Activated CD8-positive, alpha-beta memory T cell treated with anti-CD3 and anti-CD28 coated beads for 4 hours (primary cell): ENCODE measurements around the gene MAP3K15.

Experiments
- DNase-seq, 2 donors: peaks; one replicate each; pipeline ENCODE4 v3.0.0-alpha.2; 2020; ENCODE audit warnings: low read depth in 2 of 2

MAP3K15 gene, protein sequence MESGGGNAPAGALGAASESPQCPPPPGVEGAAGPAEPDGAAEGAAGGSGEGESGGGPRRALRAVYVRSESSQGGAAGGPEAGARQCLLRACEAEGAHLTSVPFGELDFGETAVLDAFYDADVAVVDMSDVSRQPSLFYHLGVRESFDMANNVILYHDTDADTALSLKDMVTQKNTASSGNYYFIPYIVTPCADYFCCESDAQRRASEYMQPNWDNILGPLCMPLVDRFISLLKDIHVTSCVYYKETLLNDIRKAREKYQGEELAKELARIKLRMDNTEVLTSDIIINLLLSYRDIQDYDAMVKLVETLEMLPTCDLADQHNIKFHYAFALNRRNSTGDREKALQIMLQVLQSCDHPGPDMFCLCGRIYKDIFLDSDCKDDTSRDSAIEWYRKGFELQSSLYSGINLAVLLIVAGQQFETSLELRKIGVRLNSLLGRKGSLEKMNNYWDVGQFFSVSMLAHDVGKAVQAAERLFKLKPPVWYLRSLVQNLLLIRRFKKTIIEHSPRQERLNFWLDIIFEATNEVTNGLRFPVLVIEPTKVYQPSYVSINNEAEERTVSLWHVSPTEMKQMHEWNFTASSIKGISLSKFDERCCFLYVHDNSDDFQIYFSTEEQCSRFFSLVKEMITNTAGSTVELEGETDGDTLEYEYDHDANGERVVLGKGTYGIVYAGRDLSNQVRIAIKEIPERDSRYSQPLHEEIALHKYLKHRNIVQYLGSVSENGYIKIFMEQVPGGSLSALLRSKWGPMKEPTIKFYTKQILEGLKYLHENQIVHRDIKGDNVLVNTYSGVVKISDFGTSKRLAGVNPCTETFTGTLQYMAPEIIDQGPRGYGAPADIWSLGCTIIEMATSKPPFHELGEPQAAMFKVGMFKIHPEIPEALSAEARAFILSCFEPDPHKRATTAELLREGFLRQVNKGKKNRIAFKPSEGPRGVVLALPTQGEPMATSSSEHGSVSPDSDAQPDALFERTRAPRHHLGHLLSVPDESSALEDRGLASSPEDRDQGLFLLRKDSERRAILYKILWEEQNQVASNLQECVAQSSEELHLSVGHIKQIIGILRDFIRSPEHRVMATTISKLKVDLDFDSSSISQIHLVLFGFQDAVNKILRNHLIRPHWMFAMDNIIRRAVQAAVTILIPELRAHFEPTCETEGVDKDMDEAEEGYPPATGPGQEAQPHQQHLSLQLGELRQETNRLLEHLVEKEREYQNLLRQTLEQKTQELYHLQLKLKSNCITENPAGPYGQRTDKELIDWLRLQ (N-terminal part only)

GRCh38 chrX:19514791-19515614, at the start of gene MAP3K15:
TSS of gene MAP3K15 (minus strand) at chrX:19515508. CDS start at chrX:19515261, 247 bp downstream.
- DNase-seq, result no peak

- no peak for DNase-seq
Measured at GRCh38 chrX:19564606-19565005, 49.3 kb upstream of the MAP3K15 start.

GRCh38 chrX:19563746-19564145, 48.4 kb upstream of the MAP3K15 start:
- no peak for DNase-seq

- no peak for DNase-seq
Measured at GRCh38 chrX:19563327-19563726, 48.0 kb upstream of the MAP3K15 start.

DNA sequence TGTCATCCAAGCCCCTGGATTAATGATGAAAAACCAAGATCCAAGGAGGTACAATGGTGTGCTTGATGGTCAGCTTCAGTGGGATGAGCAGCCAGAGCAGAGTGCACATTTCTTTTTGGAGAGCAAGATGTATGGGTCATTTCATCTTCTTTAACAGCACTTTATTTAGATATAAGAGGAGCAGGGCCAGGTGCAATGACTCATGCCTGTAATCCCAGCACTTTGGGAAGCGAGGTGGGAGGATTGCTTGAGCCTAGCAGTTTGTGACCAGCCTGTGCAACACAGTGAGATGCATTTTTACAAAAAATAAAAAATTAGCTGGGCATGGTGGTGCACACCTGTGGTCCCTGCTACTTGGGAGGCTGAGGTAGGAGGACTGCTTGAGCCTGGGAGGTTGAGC, 45.3 kb upstream of the MAP3K15 start:
- no peak for DNase-seq

GRCh38 chrX:19557822-19558221, 42.5 kb upstream of the MAP3K15 start:
- DNase-seq, result no peak

- no peak for DNase-seq
Measured at GRCh38 chrX:19556202-19556601, 40.9 kb upstream of the MAP3K15 start.

GRCh38 chrX:19555683-19556082, 40.4 kb upstream of the MAP3K15 start:
- DNase-seq, result no peak

GRCh38 chrX:19555236-19555635, 39.9 kb upstream of the MAP3K15 start:
- no peak for DNase-seq

GRCh38 chrX:19554786-19555185, 39.5 kb upstream of the MAP3K15 start:
- no peak for DNase-seq

DNA sequence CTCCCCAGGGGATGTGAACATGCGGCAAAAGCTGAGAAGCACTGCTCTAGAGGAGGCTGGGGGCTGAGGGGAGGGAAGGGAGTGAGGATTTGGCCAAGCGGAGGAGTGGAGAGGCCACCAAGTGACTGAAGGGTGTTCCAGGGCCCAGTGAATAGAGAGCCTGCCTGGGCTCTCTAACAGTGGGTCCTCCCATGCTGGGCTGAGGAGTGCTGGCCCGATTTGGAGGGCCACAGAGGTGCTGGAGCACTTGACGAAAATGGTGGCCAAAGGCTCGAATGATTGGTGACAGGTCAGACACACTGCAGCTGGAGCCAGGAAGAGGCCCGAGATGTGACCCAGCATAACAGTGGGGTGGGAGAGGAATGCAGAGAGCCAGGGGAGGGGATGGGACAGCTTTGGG, 37.5 kb upstream of the MAP3K15 start:
- no peak for DNase-seq

GRCh38 chrX:19549838-19550237, 34.5 kb upstream of the MAP3K15 start:
- no peak for DNase-seq

- DNase-seq, result no peak
Measured at GRCh38 chrX:19548934-19549333, 33.6 kb upstream of the MAP3K15 start.

DNA sequence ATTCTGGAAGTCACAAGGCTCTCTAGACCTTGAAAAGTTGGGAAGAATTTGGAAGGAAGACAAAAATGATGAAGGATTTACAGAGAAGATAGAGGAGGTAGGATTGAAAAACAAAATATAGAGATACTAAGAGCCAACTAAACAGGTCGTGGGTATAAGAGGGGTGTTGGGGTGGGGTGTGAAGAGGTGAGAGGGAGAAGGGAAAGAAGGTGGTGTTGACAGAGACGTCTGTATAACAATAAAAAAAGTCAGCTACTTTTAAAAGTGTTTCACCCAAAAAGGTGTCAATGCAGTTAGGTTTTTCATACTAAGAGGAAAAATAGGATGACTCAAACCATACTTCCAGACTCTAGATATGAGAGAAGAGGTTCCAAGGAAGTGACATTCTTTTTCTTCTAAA, 33.0 kb upstream of the MAP3K15 start:
- no peak for DNase-seq

DNA sequence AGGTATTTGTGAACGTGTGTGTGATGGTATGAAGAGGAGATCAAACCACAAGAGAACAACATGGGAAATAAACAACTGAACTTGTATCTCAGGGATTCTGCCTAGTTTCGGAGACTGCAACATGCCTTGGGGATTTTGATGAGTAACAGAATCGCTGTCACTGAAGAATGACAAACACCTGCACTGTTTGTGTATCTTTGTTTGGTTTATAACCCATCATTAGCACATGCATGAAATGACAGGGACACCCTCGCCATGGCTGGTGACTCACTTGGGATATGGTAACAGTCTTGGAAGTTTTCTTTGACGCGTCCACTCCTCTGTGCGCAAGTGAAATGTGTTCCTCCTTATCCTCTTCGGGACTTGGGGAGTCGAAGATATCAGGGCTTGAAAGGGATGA, 30.3 kb upstream of the MAP3K15 start:
- DNase-seq, result no peak

DNA sequence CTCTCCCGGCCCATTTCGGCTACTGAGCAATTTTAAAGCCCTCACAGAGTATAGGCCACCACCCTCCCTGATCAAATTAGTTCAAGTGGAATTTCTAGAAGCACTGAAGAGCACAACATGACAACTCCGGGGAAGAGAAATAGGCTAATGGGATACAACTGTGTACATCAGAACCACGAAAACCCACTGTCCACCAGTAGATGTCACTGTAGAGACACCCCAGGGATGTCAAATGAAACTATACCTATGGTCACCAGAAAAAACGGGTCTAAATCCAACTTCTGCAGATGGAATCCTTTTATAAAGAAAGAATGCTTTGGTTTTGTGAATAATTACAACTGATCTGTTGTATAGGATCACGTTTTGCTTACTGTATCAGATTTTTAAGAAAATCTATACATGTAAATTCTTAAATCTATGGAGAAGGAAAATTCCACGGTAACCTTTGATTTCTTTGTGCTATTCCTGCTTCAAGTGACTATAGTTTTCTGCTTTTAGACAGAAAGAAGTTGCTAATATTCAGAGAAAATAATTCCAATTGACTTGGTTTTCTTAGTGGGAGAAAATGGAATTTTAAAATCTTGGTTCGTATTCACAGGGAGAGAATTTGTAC, 29.5 kb upstream of the MAP3K15 start:
- no peak for DNase-seq

- DNase-seq, result no peak
Measured at GRCh38 chrX:19543951-19544381, 28.7 kb upstream of the MAP3K15 start.

GRCh38 chrX:19543020-19543715, 27.9 kb upstream of the MAP3K15 start:
- no peak for DNase-seq

DNA sequence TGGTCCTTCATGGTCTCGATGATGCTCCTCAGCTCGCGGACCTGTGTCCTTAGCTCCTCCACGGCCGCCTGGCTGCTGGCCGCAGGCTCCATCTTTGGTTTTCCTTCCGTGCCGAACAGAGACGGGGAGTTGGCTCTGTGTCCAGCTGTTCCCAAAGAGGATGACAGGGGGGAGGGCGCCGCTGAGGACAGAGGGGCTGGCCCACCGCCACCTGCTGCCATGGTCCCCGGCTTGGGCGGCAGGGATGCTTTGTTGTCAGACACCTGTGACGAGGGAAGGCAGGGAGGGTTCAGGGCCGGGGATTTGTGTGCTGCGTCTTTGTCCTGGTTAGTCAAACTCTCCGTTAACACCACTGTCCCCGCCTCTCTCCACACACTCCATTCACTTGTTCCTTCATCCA, 26.6 kb upstream of the MAP3K15 start:
- DNase-seq, result no peak

DNA sequence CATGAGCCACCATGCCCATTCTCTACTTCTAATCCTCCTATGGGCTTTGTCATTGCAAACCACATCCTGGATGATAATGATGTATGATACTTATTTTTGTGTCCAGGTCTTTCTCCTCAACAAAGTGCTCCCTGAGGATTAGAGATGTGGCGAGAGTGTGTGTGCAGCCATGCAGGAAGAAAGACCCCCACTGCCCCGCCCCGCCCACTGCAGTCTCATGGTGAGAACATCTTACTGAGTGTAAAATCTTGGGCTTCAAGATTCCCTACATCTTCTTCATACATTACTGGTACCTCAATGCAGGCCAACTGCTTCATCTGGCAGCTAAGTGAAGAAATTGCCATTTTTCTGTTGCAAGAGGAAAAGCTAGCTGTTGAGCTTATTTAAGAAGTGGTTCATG, 25.9 kb upstream of the MAP3K15 start:
- DNase-seq, result no peak
